ENCODE data around the gene TXNDC12. TPM values are rescaled to one million over a fixed set of nuclear protein-coding genes. Genes with fewer than 3 reads are reported as not detected.

Gene TXNDC12
- 39.6 and 41.1 TPM in 2 replicates for total RNA-seq (2014; rRNA removed; shearing (Covaris generic))

GRCh38 chr1:52055066-52055865 is at the start of gene TXNDC12:
Gene TXNDC12, minus strand, starts transcription at chr1:52055191. Its CDS starts 95 bp downstream, at chr1:52055096.

GRCh38 chr1:52056163-52056936 is 1.4 kb upstream of the TXNDC12 start, which contains the start of gene BTF3L4:
Gene BTF3L4, plus strand, starts transcription at chr1:52056295. Its CDS starts 3,553 bp downstream, at chr1:52059848.

DNA sequence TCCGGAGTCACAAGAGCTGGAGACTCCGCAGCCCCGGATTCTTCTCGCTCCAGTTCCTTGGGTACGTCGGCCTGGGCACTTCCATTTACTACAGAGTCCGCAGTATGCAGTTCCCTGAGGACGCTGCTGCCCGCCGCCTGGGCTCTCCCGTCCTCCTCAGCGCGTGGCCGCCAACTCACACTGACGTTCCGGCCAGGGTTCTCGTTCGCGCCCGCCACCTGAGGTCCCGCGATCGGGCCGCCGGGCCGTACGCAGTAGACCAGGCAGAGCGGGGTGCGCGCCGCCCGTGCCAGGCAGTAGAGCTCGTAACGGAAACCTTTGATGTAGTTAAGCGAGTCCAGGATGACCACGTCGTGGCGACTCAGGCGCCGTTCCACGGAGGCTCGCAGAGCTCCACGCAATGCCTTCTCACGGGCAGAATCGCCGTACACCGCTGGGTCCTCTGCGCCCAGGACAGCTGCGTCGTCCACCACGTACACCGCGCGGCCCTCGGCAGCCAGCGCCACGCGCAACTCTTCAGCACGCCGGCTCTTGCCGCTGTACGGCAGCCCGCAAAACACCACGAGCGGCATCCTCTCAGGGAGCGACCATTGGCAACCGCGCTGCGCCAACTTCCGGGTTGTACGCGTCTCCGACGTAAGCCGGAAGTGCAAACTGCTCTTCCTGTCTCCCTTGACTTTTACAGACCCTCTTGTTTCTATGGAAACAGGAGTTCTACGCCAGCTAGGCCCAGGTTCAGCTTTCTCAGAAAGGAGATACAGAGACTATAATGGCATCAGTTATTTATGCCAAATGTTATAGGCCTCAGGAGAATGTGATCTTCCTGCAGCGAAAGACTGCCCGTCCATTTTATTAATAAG is 21.6 kb downstream of the TXNDC12 start, which contains the start of gene KTI12:
Gene KTI12, minus strand, starts transcription at position 621 of the 860 bp plus-strand sequence. Its CDS starts 49 bp downstream, at position 572.

GRCh38 chr1:51990478-51990965 is 64.5 kb downstream of the TXNDC12 start, which contains the start of gene RAB3B:
Gene RAB3B, minus strand, starts transcription at chr1:51990700. Its CDS starts 13,583 bp downstream, at chr1:51977117.

Small RNAs within 50 kb of the gene (small RNA-seq; reads per million reads assigned to genes)
- gene RN7SL290P (not detected), gene RNA5SP48 (4.5 reads per million, percentile 84 among the genes with 10 or more reads in this experiment)

Other genes starting within 250 kb of the TXNDC12 start
- gene NRDC, start 176.5 kb downstream of the TXNDC12 start, total RNA-seq (2014; rRNA removed; shearing (Covaris generic)): 44.6 and 54.8 TPM in 2 replicates
- 0.75 and 0.98 TPM in 2 replicates for gene RAB3B, start 64.5 kb downstream of the TXNDC12 start, total RNA-seq (2014; rRNA removed; shearing (Covaris generic))
- 20.2 and 23.7 TPM in 2 replicates for gene KTI12, start 21.4 kb downstream of the TXNDC12 start, total RNA-seq (2014; rRNA removed; shearing (Covaris generic))
- 68.7 and 79.6 TPM in 2 replicates for gene BTF3L4, start 1.1 kb upstream of the TXNDC12 start, total RNA-seq (2014; rRNA removed; shearing (Covaris generic))
- gene ZFYVE9, start 86.9 kb upstream of the TXNDC12 start, total RNA-seq (2014; rRNA removed; shearing (Covaris generic)): 16.3 and 17.7 TPM in 2 replicates

All from A375 (cell line).